GM19372 (cell line): Measurements from ENCODE around the gene DOHH.

Experiments used
- ATAC-seq: cut with Tn5 transposase; IDR thresholded peaks from one replicate; pipeline ENCODE4 v1.9.1; 2021; ENCODE audit warnings: mild to moderate bottlenecking, low read depth, moderate library complexity; ENCODE audit not compliant: unreplicated experiment

DOHH gene

DNA sequence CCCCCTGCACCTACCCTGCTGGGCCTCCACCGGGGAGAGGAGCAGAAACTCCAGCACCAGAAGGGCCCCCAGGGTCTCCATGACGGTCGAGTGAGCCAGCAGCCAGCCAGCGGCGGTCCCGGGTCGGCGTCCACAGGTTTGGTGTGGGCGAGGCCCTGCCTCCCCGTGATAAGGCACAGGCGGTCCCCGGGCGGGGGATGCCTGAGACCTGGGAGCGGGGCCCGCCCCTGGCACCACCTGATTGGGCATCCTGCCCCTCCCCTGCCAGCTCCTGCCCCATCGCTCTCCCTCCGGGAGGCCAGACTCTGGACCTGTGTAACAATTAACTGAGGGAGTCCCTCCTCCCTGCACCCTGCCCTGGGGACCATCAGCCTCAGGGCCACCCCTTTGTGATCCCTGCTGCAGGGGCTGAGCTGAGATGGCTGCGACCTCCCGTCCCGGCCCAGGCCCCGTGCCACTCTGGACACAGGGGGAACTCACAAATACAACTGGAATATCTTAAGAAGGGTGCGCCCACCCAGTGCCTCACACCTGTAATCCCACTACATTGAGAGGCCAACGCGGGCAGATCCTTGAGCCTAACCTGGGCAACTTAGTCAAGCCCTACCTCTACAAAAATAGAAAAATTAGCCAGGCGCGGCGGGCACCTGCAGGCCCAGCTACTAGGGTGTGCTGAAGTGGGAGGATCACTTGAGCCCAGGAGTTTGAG, 19.9 kb downstream of the DOHH start, which contains the start of gene SMIM24:
TSS of gene SMIM24 (minus strand) at position 143 of the 709 bp plus-strand sequence. CDS start at position 81, 62 bp downstream.
- ATAC-seq: no peak

DNA sequence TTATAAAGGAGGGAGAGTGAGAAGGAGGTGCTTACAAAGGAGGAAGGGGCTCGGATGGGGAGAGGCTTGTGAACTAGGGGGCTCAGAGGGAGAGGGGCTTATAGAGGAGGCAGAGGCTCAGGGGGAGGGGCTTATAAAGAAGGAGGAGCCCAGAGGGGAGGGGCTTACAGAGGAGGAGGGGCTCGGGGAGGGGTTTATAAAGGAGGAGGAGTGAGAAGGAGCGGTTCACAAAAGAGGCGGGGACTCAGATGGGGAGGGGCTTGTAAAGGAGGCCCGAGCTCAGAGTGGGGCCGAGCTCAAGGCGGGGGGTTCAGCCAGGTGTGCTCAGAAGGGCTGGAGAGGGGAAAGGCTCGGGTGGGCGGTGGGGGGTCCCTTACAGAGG, 20.6 kb downstream of the DOHH start:
- no peak for ATAC-seq

DNA sequence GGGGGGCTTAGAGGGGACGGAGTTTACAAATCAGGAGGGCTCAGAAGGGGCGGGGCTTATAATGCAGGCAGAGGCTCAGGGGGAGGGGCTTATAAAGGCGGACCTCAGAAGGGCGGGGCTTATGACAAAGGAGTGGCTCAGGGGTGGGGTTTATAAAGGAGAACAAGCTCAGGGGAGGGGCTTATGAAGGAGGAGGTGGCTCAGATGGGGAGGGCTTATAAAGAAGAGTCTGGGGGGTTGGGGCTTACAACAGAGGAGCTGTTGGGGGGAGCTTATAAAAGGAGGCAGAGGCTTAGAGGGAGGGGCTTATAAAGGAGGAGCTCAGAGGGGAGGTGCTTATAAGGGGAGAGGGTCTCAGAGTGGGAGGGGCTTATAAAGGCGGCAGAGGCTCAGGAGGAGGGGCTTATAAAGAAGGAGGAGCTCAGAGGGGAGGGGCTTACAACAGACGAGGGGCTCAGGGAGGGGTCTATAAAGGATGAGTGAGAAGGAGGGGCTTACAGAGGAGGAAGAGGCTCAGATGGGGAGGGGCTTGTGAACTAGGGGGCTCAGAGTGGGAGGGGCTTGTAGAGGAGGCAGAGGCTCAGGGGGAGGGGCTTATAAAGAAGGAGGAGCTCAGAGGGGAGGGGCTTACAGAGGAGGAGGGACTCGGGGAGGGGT, 21.2 kb downstream of the DOHH start:
- no peak for ATAC-seq

DNA sequence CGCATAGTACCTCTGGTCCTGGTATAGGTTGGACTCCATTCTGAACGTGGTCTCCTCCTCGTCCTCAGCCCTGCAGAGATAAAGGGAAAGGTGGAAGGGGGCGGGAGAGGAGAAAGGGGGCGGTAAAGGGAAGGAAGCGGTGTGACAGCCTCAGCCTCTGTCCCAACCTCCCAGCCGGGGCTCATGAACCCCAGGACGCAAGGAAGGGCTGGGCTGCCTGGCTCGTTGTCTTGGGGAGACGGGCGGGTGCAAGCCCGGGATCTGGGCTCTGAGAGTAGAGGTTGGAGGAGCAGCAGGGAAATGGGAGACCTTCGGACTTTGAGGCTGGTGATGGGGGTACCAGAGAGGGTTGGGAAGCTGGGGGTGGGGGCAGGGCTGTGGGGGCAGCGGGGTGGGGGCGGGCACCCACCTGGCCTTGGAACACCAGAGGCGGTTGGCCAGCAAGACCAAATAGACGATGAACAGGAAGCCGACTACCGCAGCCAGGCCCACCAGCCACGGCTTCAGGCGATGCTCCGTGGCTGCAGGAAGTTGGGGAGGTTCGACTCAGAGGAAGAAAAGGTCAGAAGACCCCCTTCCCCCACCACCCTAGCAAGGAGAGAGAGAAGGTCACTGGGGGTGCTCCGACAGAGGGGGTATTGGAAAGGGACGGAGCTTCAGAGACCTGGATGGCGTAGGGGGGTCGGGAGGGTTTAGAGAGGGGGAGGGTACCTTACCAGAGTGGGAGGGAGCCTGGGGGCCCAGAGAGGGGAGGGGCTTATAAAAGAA, 21.9 kb downstream of the DOHH start:
- ATAC-seq: no peak

DNA sequence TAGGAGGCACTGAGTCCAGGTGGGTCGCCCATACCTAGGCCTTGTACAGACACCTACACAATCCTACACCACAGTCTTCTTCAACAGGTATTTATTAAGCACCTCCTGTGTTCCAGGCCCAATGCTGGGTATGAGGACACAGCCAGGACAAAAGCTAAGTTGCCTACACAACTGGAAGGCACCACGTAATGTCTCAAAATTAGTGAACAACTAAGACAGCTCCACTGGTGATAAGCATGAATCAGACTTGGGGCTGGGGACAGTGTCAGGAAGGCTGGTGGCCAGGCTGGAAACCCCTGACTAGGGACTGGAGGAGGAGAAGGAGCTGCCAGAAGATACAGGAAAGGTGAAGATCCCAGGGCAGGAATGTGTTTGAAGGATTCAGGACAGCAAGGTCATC, 22.5 kb downstream of the DOHH start:
- no peak for ATAC-seq

DNA sequence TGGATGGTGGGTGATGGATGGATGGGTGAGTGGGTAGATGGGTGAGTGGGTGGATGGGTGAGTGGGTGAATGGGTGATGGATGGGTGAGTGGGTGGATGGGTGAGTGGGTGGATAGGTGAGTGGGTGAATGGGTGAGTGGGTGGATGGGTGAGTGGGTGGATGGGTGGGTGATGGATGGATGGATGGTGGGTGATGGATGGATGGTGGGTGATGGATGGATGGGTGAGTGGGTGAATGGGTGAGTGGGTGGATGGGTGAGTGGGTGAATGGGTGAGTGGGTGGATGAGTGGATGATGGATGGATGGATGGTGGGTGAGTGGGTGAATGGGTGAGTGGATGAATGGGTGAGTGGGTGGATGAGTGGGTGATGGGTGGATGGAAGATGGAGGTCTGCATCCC, 23.0 kb downstream of the DOHH start:
- no peak for ATAC-seq

DNA sequence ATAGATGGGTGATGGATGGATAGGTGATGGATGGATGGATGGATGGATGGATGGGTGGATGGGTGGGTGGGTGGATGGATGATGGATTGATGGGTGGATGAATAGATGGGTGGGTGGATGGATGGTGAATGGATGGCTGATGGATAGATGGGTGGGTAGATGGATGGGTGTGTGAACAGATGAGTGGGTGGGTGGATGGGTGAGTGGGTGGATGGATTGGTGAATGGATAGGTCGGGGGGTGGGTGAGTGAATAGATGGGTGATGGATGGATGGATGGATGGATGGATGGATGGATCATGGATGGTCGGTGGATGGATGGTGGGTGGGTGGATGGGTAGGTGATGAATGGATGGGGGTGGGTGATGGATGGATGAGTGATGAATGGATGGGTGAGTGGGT, 23.6 kb downstream of the DOHH start:
- ATAC-seq: no peak

DNA sequence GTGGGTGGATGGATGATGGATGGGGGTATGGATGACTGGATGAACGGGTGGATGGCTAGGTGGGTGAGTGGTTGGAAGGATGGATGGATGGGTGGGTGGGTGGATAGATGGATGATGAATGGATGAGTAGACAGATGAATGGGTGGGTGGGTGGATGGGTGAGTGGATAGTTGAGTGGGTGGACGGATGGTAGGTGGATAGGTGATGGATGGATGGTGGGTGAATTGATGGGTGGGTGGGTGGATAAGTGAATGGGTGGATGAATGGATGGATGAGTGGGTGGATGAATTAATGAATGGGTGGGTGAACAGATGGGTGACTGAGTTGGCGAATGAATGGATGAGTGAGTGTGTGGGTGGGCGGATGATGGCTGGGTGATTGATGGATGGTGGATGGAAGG, 25.0 kb downstream of the DOHH start:
- ATAC-seq: no peak

DNA sequence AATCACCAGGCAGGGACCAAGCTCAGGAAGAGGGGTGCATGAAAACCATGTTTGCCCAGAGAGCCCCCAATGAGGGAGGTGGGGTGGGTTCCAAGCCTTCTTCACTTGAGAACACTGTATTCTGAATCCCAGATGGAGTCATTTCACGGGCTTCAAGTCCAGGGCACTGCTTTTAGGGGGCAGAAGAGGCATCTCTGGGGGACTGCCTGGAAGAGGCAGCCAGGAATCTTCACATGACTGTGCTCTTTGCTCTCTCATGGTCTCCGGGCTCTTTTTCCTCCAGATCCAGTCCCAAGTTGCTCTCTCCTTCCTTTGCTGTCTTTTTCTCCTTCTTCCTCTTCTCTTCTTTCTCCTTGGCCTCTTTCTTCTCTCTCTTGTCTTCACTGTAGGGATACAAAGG, 25.9 kb downstream of the DOHH start:
- ATAC-seq: no peak

DNA sequence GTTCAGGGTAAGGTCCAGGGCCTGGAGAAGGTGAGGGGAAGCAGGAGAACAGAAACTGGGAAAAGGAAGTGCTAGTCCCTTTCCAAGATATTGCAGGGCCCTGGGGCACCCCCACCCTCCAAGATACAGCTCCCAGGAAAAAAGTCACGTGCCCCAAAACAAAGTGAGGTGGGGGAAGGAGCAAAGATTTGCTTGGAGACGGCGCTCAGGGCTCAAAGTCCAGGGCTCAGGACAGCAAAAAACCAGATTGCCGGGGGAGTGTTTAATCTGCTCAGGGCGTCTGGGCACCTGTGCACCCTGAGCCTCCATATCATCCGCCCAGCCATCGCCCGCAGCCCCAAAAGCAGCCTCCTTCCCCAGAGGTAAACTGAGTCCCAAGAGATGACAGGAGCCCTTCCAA, 26.5 kb downstream of the DOHH start:
- no peak for ATAC-seq

DNA sequence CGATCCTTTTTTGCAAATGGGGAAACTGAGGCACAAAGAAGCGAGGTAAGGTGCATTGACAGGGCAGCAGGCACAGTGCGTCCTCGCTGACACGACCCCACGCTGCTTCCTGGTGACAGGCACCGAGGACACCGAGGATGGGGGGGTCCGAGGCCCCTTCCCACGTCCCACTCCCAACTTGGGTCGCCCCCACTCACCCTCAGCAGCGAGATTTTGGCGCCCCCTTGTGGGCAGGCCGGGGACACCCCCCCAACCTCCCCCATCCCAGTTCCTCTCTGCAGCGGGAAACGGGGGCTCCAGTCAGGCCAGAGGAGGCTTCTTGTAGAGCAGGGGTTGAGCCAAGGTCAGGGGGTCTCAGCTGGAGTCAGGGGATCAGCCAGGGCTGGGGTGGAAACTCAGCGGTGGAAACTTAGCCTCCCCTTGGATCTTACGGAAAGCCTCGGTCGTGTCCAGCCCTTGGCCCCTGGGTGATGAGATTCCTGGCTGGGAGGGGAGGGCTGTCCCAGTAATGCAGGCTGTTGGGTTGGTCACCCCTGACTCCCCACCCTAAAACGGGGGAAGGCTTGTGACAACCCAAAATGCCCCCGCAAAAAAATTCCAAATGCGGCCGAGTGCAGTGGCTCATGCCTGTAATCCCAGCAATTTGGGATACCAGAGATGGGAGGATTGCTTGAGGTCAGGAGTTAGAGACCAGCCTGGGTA, 28.4 kb downstream of the DOHH start:
- no peak for ATAC-seq

DNA sequence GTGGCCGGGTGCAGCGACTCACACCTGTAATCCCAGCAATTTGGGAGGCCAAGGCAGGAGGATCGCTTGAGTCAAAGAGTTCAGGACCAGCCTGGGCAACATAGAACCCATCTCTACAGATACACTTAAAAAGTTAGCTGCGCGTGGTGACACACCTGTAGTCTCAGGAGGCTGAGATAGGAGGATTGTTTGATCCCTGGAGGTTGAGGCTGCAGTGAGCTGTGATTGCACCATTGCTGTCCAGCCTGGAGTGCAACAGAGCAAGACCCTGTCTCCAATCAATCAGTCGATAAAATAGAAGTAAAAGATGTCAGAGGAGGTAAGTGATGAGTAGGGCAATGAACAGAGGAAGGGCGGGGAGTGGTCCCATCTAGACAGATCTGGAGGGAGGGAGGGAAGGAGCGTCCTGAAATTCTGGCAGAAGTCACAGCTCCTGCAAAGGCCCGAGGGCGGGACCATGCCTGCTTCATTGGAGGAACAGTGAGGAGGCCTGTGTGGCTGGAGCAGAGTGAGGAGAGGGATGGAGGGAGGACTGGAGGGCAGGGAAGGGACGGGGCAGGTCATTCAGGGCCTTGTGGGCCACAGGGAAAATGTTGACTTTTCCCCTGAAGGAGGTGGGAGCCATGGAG, 29.9 kb downstream of the DOHH start:
- no peak for ATAC-seq

DNA sequence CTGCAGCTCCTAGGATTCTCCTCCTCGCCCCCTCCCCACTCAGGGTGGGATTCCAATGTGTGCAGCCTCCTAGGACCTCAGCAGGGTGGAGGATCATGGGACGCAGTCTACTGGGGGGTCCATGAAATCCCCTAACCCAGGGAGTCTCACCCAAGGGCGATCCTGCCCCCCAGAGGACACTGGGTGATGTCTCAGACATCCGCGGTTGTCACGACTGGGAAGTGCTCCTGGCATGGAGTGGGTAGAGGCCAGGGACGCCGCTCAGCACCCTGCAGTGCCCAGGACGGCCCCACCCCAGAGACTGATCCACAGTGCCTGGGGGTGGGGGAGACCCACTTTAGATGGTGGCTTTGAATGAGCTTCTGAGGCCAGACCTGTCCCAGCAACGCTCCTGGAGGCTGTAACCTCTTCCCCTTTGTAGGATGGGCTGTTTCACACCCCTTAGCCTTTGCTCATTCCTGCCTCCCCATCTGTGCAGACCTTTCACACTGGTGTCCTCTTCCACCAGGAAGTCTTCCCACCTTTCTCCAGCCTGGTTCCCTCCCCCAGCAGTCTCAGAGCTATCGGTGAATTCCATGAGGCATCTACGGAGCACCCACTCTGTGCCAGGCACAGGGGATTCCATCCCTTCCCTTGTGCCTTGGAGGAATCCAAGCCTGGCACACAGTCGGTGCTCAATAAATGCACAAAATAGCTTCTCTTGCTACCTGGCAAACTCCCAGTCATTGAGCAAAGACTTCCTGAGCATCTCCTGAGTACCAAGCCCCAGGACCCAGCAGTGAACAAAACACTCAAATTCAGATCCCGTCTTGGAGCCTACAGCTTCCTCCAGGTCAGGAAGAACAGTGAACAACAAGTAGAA, 30.6 kb downstream of the DOHH start:
- no peak for ATAC-seq

DNA sequence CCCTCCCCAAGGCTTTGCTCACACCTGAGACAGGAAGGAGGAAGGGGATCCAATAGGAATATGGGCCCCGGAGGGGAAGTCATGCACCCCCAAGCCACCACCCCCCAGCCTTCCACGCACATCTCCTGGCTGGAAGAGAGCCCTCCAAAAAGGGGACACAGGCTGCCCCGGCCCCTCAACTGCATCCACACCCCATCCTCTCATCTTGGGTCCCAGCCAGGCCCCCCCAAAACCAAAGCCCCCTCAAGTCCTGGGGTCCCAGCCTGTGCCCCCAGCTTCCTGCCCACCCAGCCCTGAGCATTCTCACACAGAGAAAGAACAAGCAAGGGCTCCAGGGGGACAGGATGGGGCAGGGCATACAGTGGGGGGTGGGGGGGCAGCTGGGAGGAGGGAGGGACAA, 32.3 kb downstream of the DOHH start:
- ATAC-seq: no peak

DNA sequence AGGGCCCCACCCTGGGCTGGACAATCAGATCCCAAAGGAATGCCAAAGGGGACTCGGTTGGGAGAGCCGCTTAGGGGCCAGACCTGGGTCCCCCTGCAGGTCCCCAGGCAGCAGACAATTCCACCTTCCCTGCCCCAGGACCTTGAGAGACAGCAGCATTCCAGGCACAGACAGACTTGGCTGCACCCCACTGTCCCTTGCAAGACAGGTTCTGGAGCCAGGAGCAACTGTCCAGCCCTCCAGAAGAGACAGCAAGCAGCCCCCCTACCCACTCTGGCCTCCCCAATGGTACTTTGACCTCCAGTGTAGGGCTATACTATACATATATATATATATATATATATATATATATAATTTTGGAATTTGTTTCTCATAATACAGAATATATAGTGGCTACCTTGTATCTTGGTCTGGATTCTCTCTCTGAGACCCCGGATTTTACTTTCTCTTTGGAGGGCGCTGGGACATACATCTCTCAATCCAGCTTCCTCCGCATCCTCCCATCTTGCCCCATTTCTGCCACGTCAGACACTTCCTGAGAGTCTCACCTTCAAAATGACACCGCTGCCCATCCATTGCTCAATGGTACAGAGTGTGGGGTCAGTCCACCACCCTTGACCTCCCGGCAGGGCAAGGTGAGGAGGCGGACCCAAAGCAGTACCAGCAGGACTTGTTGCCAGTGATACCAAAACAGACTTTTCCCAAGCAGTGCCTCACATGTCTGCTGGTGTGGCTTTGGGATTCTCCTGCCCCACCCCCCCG, 32.9 kb downstream of the DOHH start:
- ATAC-seq: no peak

DNA sequence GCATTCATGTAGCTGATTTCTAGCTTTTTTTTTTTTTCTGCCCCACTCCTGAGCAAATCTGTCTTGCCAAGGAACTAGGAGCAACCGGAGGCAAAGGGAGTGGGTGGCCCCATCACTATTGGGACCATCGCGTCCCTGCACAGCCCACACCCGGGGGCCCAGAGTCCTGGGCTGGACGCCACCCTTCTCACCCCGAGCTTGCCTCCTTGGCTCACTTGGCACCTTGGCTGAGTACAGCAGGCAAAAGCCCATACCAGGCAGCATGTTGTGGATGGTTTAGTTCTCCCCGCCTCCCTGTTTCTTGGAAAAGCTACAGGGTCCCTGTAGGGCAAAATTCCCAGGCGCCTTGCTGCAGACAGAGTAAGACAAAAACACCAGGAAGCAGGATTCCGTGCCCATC, 33.8 kb downstream of the DOHH start:
- ATAC-seq: no peak

DNA sequence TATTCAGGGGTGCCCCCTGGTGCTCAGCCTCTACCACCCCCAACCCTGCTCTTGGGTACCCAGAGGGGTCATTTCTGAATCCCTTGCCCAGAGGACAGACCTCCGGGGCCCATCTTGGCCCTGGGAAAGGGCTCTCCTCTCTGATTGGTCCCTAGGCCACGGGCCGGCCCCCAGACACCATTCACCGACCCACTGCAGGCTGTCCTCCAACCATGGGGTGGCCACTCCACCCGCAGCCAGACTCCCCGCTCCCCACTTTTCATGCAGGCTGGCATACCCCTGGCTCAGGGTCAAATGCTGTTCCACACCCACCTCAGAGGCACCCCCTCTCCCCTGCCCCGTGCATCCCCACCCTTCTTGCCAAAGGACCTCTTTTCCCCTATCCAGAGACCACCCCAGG, 34.9 kb downstream of the DOHH start:
- ATAC-seq: no peak

DNA sequence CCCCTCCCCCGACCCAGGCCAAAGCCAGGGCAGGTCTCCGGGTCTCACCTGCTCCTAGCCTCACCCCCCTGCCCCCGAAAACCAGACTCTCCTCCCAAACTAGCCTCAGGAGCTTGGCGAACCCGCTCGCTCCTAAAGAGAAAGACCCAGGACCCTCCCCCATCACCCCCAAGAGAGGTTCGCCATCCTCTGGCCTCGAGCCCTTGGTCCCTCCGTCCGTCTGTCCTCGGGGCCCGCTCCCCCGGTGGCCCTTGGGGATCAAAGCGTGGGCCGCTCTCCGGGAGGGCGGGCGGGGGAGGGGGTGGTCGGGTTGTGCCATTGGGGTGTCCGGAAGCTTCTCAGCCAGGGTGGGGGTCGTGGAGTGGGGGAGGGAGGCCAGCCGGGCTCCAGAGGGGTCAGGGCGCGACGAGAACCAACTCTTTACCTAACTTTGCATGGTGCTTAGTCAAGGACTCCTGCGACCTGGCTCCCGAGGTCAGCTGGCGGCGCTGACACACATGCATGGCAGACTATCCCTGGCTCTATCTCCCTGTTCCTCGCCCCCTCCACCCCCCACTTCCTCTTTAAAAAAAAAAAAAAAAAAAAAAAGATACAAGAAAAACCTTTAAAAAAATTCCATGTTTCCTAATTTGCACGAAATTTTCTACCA, 35.8 kb downstream of the DOHH start:
- no peak for ATAC-seq
